Heart left ventricle (tissue), 13 donors: ENCODE measurements around the gene GRIK5.
"Not testable (repeated sequence)": the region's sequence is repeated elsewhere in the genome, so short reads cannot be mapped to it uniquely, and the experiment has no call there.

Experiments used
- CTCF ChIP-seq, 12 donors: fragments of 200-600 bp; sonication (generic) in 4 of 12; IDR thresholded peaks; one replicate each; pipeline versions ENCODE4 v1.5.0 to v1.8.0; 2018 to 2022; ENCODE audit warnings: antibody characterized with exemption in 12 of 12, mild to moderate bottlenecking in 5 of 12
- POLR2A ChIP-seq, 2 donors: fragments of 450-650 bp; IDR thresholded peaks; one replicate each; pipeline ENCODE4 v1.6.1; 2017; ENCODE audit warnings: antibody characterized with exemption in 2 of 2, mild to moderate bottlenecking in 2 of 2, moderate library complexity in 2 of 2
- donor health status: ischemic (EF 13 %, LVEDD 7.1; RV severe dilation, severe dysfunction).
- donor health status: DM: no; HTN: yes; CAD: no.
- donor health status: DM: no; HTN: no; CAD: no.
- donor health status: ischemic (EF 25% LVEDD 6.9; RV normal size, moderate dysfunction).
- donor health status: ischemic (EF 25% LVEDD 5.7; RV mildly dilated, moderate dysfunction).
- donor health status: ischemic (EF 35%, LVEDD 5.7; RV mildly dilated, moderate dysfunction).
- donor health status: nonischemic (EF 11% LVEDD 7.7; RV severe dilation, severe dysfunction).
- donor health status: DM: yes; HTN: yes; CAD: no.
- donor health status: PGD.
- donor health status: ischemic (EF 29% LVEDD 5.4; RV normal size, mild dysfunction).
- donor health status: nonischemic (EF 23%, LVEDD 6.1; RV moderate dilation, normal function).

- not testable (repeated sequence) for TF ChIP-seq POLR2A, CTCF (IDR thresholded peaks at IDR 0.05)
These were observed 78.0 kb downstream of the GRIK5 start for GRCh38 chr19:41991925-41992569.
